DND-41 (cell line): Measurements from ENCODE around the gene TXNDC9.

Source experiments
- EZH2 ChIP-seq: IDR thresholded peaks from 3 replicates; pipeline ENCODE4 v1.6.1; 2012; ENCODE audit warnings: borderline replicate concordance, low read depth, mild to moderate bottlenecking, moderate library complexity, low read length, inconsistent platforms; ENCODE audit not compliant: severe bottlenecking
- TF ChIP-seq, protein P1 (sequence below): IDR thresholded peaks from 2 replicates; pipeline ENCODE4 v1.5.1; 2012; ENCODE audit warnings: borderline replicate concordance, low read length, moderate library complexity, mild to moderate bottlenecking; ENCODE audit not compliant: poor library complexity, severe bottlenecking; ENCODE audit errors: extremely low read depth

DNA sequence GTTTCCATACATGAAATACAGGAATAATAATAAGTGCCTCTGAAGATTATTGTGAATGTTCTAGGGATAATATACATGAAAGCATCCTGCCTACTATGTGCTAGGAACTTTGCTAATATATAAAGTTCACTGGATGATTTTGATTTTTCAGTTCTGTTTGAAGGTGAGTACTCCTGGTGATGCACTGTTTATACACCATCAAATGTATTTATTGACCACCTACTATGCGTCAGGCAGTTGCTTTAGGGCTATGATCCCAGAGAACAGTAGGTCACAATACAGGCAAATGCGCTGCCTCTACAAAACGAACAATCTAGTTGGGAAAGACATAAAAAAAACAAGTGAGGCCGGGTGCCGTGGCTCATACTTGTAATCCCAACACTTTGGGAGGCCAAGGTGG is 10.7 kb downstream of the TXNDC9 start:
- TF ChIP-seq, protein P1, sequence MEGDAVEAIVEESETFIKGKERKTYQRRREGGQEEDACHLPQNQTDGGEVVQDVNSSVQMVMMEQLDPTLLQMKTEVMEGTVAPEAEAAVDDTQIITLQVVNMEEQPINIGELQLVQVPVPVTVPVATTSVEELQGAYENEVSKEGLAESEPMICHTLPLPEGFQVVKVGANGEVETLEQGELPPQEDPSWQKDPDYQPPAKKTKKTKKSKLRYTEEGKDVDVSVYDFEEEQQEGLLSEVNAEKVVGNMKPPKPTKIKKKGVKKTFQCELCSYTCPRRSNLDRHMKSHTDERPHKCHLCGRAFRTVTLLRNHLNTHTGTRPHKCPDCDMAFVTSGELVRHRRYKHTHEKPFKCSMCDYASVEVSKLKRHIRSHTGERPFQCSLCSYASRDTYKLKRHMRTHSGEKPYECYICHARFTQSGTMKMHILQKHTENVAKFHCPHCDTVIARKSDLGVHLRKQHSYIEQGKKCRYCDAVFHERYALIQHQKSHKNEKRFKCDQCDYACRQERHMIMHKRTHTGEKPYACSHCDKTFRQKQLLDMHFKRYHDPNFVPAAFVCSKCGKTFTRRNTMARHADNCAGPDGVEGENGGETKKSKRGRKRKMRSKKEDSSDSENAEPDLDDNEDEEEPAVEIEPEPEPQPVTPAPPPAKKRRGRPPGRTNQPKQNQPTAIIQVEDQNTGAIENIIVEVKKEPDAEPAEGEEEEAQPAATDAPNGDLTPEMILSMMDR, result no peak
- TF ChIP-seq EZH2, result no peak
